UCSD-AML1 (cell line): ENCODE results near the gene CALHM5.

Experiments
- DNase-seq: peaks from one replicate; lab custom pipeline; 2025; ENCODE audit not compliant: unreplicated experiment; lab: John Stamatoyannopoulos, UW

The CALHM5 gene

DNA sequence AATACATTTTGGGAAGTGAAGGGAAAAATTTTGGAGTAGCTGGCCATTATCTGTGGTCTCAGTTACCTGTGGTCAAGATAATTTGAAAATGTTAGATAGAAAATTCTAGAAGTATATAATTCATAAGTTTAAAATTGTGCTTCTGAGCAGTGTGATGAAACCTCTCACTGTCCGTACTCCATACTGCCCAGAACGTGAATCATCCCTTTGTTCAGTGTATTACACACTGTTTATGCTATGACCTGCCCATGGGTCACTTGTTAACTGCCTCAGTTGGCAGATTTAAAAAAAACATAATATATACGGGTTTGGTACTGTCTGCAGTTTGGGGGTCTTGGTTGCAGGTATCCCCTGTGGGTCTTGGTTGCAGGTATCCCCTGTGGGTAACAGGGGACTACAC lies 4.1 kb upstream of the CALHM5 start:
- DNase-seq, result no peak

DNA sequence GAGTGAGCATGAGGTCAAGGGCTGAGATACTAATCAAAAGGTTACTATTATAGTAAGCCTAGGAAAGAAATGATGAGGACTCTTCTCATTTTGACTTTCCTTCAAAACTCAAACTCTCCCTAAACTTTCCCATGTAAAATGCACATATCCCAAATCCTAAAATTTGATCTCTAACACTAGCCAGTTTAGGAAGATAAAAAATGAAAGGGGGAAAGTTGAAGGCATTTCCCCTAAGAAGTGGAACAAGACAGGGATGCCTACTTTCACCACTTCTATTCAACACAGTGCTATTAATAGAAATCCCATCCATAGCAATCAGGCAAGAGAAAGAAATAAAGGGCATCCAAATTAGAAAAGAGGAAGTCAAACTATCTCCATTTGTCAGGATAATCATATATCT lies 2.9 kb upstream of the CALHM5 start:
- DNase-seq, result no peak

DNA sequence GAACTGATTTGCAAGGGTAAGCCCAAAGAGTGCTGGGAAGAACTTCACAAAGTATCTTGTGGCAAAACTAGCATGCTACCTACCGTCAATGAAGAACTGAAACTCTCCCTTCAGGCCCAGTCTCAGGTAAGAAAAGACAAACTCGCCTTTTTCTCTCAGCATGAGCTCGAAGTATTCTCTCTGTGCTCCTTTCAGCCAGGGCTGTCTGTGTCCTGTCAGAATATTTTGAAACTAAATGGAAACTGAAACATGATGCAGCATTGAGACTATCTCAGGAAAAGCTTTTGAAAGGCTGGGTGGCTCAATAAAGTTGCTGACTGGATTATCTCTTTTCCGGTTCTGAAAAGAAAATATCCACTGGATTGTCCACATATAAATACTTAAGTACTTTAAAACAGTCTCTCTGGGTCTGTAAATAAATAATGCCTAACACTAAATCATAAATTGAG lies 696 bp downstream of the CALHM5 start:
- no peak for DNase-seq

DNA sequence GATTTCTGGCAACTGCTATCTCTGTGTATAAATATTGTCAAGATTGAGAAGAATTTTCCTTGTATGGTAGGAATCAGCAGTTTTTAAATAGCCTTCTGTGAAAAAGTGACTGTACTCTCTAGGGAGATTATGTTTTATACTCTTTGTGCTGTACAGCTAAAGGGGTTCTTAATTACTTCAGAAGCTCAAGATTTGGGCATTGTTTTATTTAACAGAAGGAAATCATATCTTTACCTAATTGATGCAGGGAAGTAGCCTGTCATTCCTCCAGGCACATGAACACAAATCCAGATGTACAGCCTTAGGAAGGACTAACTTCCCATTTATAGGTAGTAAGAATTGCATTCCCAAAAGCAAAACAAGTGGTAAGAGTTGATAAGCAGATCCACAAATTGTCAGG lies 1.3 kb downstream of the CALHM5 start:
- no peak for DNase-seq

DNA sequence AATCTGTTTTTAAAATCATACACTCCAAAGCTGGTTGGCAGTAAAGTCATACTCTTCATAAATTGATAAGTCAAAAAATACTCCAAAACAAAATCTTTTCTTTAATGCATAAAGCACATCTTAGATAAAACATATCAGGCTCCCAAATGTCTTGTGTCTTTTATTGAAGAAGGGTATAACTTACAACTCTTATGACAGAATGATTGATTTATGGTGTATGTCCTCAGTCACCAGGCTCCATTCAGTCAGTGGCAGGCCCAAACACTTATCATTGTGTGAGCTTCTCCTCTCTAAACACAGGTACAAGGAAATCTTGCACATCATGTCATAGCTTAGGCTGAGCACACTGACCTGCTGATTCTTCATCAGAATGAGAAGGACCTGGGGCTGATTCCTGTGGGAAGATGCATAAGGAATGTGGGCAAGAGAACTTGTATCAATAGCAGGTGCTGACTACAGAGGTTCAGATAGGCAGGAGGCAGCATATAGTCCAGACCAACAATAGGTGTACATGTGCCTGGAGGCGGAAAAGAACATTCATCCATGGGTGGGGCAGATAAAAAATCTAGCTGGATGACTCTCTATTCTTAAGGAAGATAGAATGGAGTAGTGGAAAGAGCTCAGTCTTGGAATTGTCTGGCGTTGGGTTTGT lies 1.9 kb downstream of the CALHM5 start:
- no peak for DNase-seq

DNA sequence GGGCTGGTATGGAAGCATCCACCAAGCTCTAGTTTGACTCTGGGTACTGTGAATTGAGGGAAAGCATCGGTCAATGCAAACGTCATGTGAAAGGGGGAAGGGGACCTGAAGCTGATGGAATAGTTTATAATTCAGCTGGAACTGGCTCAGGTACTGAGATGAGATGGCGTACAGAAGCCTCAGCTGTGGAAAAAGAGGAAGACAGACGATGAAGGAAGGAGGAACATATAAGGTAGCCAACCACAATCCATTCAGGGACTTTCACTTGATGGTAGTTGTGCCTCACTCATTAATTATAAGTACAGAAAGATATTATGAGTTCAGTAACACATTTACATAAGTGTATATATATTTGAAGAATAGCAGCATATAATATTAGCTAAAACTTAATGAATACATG lies 2.7 kb downstream of the CALHM5 start:
- DNase-seq, result no peak

DNA sequence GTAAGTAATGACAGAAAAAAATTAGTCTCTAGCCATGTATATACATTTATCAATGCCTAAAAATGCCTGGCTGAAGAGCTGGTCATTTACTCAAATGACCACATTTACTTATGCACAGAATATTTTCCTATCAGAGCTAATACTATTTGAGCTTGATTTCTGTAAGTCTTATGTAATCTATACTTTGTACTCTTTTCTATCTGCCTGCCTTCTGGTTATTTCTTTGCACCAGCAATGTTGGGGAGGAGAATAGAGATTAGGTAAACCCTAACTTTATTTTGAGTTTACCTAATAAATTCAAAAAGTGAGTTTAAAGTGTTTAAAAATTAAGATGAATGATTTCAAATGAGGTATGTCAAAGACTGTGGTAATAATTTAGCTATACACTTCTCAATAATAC lies 3.7 kb downstream of the CALHM5 start:
- DNase-seq, result no peak

DNA sequence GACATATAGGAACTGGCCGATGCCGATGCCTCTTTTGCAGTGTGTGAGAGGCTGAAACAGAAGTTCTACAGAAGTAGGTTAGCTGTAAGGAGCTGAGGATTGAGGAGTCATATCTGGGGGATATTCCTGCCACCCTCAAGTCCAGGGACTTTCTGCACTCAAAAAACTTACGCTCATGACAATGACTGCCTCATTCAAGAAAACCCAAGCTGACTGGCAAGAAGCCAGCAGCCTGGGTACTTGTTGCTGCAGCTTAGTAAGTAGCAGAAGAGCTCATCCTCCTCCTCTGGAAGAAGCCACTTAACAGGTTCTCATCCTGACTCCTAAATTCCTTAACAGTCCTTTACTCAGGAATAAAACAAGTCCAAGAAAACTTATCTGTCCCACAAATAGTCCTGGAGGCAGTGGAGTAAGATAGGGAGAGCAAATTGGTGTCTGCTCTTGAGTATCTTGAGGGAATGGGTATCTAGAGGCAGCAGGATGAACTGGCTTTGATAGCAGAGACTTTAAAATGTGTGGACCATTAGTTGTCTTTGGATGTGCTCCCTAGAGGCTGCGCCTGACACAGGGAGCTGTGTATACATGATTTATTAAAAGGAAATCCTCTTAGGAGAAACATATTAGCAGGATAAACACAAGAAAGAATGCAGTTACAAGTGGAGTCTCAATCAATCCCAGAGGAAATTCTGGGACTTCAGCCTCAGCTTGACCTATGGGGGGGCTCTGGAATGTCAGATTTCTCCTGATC lies 7.4 kb downstream of the CALHM5 start:
- DNase-seq, result no peak

DNA sequence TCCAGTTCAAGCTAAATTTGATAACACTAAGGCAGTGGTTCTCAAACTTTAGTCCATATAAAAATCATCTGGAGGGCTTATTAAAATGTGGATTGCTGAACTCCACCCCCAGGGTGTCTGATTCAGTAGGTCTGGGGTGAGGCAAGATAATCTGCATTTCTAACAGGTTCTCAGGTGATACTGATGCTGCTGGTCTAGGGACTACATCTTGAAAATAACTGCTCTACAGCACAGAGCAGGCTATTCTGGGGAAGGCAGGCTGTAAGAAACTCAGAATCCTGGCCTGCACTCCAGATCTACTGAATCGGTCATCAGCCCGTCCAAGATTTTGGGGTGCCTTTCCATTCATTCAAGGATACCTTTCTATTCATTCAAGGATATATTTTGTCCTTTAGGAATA lies 11.5 kb downstream of the CALHM5 start:
- no peak for DNase-seq

DNA sequence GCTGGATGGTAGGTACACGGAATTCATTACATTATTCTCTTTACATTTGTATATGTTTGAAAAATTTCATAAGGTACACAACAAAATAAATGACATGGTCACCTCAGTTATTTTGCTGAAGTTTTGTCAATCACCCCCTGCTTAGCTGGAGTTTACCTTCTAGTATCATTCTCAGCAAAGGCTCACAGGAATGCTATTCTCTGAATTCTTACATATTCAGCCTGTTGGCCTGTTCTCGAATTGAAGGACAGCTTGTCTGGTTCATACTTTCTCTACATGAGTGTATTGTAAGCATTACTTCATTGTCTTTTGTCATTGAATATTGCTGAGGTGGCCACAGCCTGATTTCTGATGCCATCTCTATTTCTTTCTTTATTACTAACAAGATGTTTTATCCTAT lies 12.8 kb downstream of the CALHM5 start:
- DNase-seq, result no peak

DNA sequence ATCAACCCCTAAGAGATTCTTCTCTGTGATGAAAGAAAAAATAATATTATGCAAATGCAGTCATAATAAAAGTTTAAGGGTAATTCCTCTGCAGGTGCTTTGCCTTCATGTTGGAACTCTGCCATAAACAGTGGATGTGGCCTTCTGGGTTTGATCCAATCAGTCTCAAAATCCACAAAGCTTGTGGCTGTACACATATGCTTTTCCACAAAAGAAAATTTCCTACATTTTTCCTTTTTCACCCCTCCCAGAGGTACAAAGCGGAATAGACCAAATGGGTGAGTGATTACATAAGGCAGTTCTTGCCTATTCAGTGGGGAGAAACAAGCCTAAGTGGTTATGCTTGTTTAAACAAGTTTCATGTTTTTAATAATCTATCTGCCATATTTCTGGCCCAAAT lies 16.7 kb downstream of the CALHM5 start:
- no peak for DNase-seq

DNA sequence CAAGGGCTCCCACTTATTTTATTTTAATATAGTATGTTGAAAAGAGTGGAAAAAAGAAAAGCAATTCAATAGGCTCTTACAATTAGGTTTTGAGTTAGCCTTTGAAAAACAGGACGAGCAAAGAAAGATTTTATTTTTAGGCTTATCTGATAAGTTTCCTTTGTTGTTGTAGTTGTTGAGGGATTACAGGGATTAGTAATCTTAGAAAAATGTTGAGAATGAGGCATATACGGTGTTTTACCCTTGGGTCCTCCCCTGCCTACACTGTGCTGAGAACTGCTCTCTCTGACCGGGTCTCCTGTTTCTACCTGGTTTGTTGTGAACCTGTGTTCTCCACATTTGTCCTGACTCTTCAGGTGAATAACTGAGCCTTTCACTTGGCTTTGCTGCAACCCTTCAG lies 17.3 kb downstream of the CALHM5 start:
- no peak for DNase-seq

DNA sequence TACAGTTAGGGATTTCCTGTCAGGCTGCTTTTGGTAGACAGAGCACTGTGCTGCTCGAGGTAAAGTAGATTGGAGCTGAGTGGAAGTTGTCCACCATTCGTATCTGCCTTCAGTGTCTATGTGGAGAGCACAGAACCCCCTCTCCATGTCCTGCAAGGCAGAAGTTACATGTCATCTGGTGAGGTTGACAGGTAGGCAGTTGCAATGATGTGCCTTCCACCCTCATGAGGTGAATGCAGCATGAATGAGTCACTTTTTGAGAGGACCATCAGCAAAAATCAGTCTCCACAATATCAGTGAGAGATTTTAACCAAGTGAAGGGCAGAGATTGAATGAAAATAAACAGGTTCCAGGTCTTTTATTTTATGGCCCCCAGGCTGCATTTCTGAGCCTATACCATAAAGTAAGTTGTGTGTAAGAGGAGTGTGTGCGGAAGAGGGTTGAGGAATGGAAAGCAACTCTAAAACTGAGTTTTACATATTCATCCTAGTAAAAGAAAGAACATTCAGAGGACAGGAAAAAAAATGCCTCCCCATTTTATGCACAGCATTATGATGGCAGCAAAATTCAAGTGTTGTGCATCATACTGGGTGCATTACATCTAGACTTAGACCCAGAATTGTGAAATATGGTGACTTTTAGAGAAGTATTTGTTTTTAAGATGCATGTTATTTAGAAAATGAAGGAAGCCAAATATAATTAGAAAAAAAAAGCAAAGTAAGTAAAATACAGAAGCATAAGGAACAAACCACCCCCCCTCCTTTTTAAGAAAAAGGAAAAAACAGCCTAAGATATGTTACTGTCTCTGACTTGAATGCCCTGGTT lies 18.2 kb downstream of the CALHM5 start:
- DNase-seq, result peak; percentile 10

DNA sequence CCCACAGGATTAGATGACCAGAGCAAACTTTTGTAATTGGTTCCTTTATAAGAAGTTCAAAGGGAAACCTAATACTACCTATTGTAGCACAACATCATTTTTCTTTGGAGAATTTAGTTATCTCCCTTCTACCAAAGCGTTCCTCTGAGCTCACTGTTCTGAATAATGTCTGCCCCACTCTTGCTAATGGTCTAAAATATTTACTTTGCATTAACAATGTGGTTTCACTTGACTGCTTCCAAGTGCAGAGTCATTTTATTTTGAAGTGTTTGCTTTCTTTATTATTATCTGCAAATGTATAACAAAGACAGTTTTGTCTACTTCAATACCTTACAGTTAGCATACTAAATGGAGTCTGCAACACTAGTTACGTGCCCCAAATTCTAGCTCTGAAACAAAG lies 19.0 kb downstream of the CALHM5 start:
- DNase-seq, result no peak

DNA sequence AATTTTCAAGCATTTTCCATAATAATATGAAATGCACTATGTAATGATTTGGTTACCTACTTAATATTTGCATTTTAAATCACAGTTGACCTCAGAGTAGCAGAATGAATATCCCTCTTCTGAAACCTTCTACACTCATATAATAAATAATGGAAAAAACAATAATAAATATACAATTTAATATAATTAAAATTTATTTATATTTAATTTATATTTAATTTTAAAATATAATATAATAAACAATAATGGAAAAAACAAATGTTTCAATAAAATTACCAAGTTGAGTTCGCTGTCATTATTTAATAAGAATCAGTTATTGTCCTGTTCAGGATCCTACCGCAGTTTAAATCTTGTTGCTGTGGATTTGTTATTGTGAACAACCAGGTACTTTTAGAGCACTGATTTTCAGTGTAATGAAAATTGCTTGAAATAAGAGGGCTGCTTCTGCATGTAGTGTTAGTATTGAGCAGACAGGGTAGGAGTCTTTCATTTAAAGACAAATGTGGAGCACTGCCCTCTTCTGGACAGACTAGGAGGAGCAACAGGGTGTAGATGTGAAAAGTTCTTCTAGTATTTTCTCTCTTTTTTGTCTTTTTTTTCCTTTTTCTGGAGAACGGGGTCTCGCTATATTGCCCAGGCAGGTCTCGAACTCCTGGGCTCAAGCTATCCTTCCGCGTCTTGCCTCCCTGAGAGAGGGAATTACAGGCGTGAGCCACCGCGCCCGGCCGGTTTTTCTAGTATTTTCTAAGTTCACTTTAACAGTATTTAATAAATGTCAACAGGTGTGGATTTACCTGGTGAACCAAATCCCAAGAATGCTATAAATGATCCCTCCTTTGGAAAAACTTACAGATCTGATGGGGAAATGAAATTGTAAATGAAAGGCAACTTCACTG lies 20.5 kb downstream of the CALHM5 start:
- DNase-seq, result peak; percentile 17

DNA sequence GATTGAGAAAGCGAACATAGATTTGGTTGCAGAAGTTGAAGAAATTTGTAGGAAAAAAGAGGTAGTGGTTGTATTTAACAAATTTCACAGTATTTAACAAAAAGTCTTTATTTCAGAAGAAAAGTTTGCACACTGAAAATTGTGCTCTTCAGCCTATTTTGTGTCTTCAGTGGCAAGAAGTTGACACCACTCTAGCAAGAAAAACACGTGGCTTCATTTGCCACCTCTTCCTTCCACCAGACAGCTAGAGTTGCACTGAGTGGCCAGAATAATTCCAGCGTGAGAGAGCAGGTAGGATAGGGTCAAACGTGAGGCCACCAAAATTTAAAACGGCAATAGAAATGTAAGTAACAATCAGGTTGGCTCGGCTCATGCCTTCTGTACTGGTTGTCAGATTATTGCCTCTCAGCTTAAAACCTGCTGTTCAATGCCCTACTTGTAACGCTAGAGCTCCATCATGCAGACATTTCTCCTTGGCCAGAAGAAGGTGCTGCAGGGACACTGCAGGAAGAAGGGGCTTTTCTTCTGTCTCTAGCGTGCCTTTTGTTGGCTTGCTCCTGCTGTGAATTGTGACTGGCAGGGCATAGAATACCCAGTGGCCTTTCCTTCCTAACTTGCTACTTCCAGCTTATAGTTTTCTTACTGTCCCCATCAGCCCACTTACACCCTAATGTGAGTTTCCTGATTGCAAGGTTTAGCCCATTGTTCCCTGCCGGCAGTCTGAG lies 22.0 kb downstream of the CALHM5 start:
- no peak for DNase-seq

DNA sequence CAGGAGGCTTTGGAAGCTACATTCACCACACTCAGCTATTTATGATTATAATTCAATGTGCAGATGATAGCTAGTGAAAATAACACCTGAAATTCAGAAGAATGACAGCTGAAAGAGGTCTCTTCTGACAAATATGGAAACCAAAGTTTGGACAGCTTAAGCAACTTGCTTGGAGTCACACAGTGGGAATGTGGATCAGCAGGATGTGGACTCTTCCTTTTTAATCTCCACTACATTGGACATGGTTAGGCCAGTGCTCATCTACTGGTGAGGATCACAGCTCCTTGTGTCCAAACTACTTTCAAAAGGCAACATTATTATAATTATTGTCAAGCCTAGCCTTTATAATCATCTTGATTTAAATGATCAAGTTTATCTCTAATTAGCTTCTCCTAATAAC lies 23.7 kb downstream of the CALHM5 start:
- DNase-seq, result no peak

DNA sequence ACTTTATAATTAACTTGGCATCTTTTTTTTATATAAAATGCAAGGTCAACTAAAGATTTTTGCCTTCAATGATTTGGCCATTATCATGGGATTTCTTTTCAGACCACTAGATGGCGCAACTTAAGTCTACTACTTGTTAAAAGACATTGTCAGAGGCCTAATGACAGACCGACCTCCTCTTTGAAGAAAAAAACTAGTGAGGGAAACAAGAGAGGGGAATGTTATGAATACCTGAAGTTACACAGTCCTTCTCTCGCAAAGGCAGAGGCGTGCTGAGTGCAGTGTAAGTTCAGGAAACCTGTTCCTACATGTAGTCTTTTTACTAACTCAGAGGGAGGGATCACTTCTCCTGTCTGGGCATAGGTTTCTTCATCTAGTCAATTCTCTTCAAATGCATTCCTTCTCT lies 24.8 kb downstream of the CALHM5 start:
- peak; percentile 14 for DNase-seq

DNA sequence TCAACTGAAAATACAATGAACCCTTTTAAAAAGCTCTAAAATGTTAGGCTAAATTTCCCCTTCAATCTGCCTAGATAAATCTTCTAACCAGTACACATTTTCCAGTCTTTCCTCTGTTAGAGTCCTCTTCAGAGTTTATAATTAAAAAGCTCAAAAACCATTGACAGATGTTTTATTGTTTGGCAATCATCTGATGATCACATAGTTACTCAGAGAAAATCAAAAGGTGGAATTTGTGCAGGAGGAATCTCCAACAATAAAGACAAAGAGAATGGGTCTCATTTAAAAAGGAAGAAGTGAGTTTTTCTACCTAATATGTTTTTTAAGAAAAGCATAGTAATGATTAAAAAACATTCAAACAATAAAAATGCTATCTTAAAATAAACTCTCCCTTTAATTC lies 31.0 kb downstream of the CALHM5 start:
- DNase-seq, result no peak

DNA sequence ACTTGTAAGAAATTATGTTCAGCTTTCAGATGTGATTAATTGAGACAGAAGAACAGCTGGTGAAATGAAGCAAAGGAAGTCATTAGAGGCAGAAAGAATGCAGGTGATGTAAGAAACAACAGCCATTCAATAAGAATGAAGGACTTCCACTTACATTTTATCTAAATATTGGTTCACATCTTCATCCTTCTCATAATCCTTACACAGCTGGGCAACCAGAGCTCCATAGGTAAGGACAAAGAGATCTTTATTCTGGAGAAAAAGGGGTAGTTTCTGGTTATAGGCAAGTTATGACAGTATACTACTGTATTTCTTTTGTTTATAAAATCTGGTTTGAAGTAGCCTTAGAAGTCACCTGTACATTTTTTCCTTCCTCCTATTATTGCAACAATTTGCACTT lies 31.7 kb downstream of the CALHM5 start:
- no peak for DNase-seq
